GM12878 (cell line): ENCODE measurements around the gene ARHGAP9. TPM values are rescaled to one million over a fixed set of nuclear protein-coding genes. Genes with fewer than 3 reads are reported as not detected.

Experiments
- ATF7 ChIP-seq: fragments of 450-650 bp; IDR thresholded peaks from 2 replicates; pipeline ENCODE4 v1.6.1; 2016; ENCODE audit warnings: low read depth, mild to moderate bottlenecking
- BHLHE40 ChIP-seq, 2 experiments: fragments of 450-650 bp in 1 of 2; IDR thresholded peaks; 2 replicates each; pipeline ENCODE4 v1.6.1; 2011 to 2017; ENCODE audit warnings: low read depth in 2 of 2, borderline replicate concordance in 1 of 2, improper control_type of control experiment in 1 of 2, low read length in 1 of 2, mild to moderate bottlenecking in 1 of 2
- CBX3 ChIP-seq: fragments of 200-600 bp; sonication (generic); IDR thresholded peaks from 2 replicates; pipeline ENCODE4 v1.6.1; 2016; ENCODE audit warnings: low read depth, borderline replicate concordance
- CEBPB ChIP-seq, 2 experiments: fragments of 150-350 bp in 1 of 2; IDR thresholded peaks; 2 replicates each; pipeline ENCODE4 v1.6.1; 2012 to 2014; ENCODE audit warnings: low read depth in 2 of 2, low read length in 2 of 2, borderline replicate concordance in 1 of 2, inconsistent platforms in 1 of 2
- CHD2 ChIP-seq: IDR thresholded peaks from 2 replicates; pipeline ENCODE4 v1.6.1; 2011; ENCODE audit warnings: low read depth, low read length, improper control_type of control experiment, borderline replicate concordance
- CREB1 ChIP-seq: IDR thresholded peaks from 2 replicates; pipeline ENCODE4 v1.6.1; 2012; ENCODE audit warnings: low read depth, mild to moderate bottlenecking, inconsistent platforms
- CREM ChIP-seq: IDR thresholded peaks from 2 replicates; pipeline ENCODE4 v1.6.1; 2014; ENCODE audit warnings: antibody characterized with exemption, low read depth
- EP300 ChIP-seq, 2 experiments: fragments of 150-350 bp in 1 of 2; IDR thresholded peaks; 2 replicates each; pipeline ENCODE4 v1.6.1; 2011 to 2012; ENCODE audit warnings: low read depth in 2 of 2, low read length in 2 of 2, borderline replicate concordance in 1 of 2, improper control_type of control experiment in 1 of 2, inconsistent platforms in 1 of 2; ENCODE audit not compliant: control insufficient read depth in 1 of 2
- FOS ChIP-seq: IDR thresholded peaks from 3 replicates; pipeline ENCODE4 v1.6.1; 2011; ENCODE audit warnings: borderline replicate concordance; ENCODE audit not compliant: insufficient read length; ENCODE audit errors: extremely low read depth
- HDGF ChIP-seq: fragments of 450-650 bp; IDR thresholded peaks from 2 replicates; pipeline ENCODE4 v1.6.1; 2016; ENCODE audit warnings: antibody characterized with exemption
- IRF4 ChIP-seq: IDR thresholded peaks from 2 replicates; pipeline ENCODE4 v1.6.1; 2011; ENCODE audit warnings: low read depth, low read length
- JUND ChIP-seq: IDR thresholded peaks from 2 replicates; pipeline ENCODE4 v1.6.1; 2012; ENCODE audit warnings: low read depth, mild to moderate bottlenecking, low read length, improper control_type of control experiment, moderate library complexity
- POLR2AphosphoS5 ChIP-seq: IDR thresholded peaks from 2 replicates; pipeline ENCODE4 v1.6.1; 2011; ENCODE audit warnings: mild to moderate bottlenecking, low read length, inconsistent platforms
- RB1 ChIP-seq: fragments of 450-650 bp; formaldehyde crosslinking; IDR thresholded peaks from 2 replicates; pipeline ENCODE4 v1.6.1; 2017; ENCODE audit warnings: mild to moderate bottlenecking, borderline replicate concordance
- RUNX3 ChIP-seq: IDR thresholded peaks from 2 replicates; pipeline ENCODE4 v1.6.1; 2012; ENCODE audit warnings: low read length, inconsistent platforms
- SP1 ChIP-seq: IDR thresholded peaks from one replicate; pipeline ENCODE4 v1.6.1; 2011; ENCODE audit warnings: low read depth, low read length
- SPI1 ChIP-seq: IDR thresholded peaks from 2 replicates; pipeline ENCODE4 v1.6.1; 2011; ENCODE audit warnings: low read depth, mild to moderate bottlenecking, low read length, moderate library complexity, borderline replicate concordance; ENCODE audit not compliant: insufficient read depth
- SREBF1 ChIP-seq: IDR thresholded peaks from 2 replicates; pipeline ENCODE4 v1.6.1; 2012; ENCODE audit warnings: mild to moderate bottlenecking, low read length
- TCF7 ChIP-seq: IDR thresholded peaks from 2 replicates; pipeline ENCODE4 v1.6.1; 2014; ENCODE audit warnings: antibody characterized with exemption, borderline replicate concordance
- ZNF207 ChIP-seq: fragments of 450-650 bp; IDR thresholded peaks from 2 replicates; pipeline ENCODE4 v1.6.1; 2014; ENCODE audit warnings: antibody characterized with exemption, mild to moderate bottlenecking, borderline replicate concordance
- polyA plus RNA-seq, 11 experiments: library from polyadenylated mRNA; depleted of rRNA in 4 of 11; unstranded in 6 of 11; stranded (reverse) in 5 of 11; fragments of >200 nt; fragmentation: Nextera tagmentation in 4 of 11; fragmentation: Illumina TruSeq in 1 of 11; extraction: Ambion mirVana in 4 of 11; extraction: Trizol in 1 of 11; gene quantifications; 1 replicate in 1 of 11; 2 replicates in 10 of 11; pipeline versions ENCODE4 v1.2.1 to v1.2.3, GENCODE V29; 2011 to 2016; ENCODE audit warnings: inconsistent platforms in 2 of 11, missing spikeins in 2 of 11, low read depth in 1 of 11
- total RNA-seq, 4 experiments: library from RNA; depleted of rRNA in 3 of 4; stranded (reverse); fragments of >200 nt in 3 of 4; fragmentation: Illumina TruSeq in 1 of 4; extraction: Trizol in 1 of 4; gene quantifications; 2 replicates each; pipeline versions ENCODE4 v1.2.1 to v1.2.3, GENCODE V29; 2013 to 2021
- TF ChIP-seq, protein P1 (sequence below): fragments of 450-650 bp; conservative IDR thresholded peaks from 2 replicates; pipeline ENCODE4 v1.6.1; 2017; ENCODE audit warnings: mild to moderate bottlenecking, moderate library complexity
- TF ChIP-seq, protein P2 (sequence below): IDR thresholded peaks from 2 replicates; pipeline ENCODE4 v1.6.1; 2011; ENCODE audit warnings: borderline replicate concordance, low read depth, mild to moderate bottlenecking, moderate library complexity, low read length; ENCODE audit not compliant: insufficient read depth, poor library complexity, severe bottlenecking
- TF ChIP-seq, protein P3 (sequence below): IDR thresholded peaks from 2 replicates; pipeline ENCODE4 v1.6.1; 2011; ENCODE audit warnings: borderline replicate concordance, low read depth, mild to moderate bottlenecking, moderate library complexity, mixed read lengths, low read length; ENCODE audit not compliant: insufficient read depth; ENCODE audit errors: extremely low read length
- TF ChIP-seq, protein P4 (sequence below): fragments of 450-650 bp; IDR thresholded peaks from 2 replicates; pipeline ENCODE4 v1.6.1; 2016; ENCODE audit warnings: mild to moderate bottlenecking

ARHGAP9 gene
- total and polyA plus RNA-seq, 10 of the 15 experiments (the other 5 are each of a cell fraction or from before 2014, with no cell fraction given) = 19.5 to 102 (median 76.8) TPM

DNA sequence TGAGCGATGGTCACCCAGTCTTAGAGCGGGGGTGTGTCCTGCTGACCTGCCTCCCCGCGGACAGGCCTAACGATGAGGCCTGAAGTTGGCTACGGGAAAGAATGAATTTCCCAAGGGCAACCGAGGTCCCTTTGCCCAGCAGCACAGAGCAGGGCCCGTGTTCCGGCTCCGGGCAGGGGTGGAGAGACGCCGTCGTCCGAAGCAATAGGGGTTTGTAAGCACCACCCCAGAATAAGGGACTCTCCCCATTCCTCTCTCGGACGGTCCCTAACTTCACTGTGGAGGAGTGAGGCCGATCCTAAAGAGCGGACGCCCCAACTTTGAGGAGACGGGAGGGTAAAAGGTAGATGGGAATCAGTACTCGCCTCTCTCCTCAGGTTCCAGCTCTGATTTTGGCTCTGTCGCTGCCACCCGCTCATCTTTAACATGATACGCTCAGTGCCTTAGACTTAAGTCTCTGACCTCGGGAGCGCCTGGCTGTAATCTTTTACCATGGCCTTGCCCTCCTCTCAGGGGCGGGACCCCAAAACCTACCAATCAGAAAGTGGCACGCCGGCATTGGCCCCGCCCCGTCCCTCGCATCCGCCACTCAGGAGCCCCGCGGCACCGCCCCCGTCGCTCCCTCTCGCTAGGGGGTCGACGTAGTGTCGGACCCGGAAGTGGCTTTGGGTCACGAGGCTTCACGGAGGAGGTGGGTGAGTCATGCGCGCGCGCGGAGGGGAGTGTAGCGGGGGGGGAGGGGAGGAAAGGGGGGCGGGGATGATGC, 40.6 kb upstream of the ARHGAP9 start, which contains the start of gene DDIT3 (continued):
- peak; percentile 81 for TF ChIP-seq CHD2
- TF ChIP-seq EP300 (IDR thresholded peaks at IDR 0.05; ENCODE audit: borderline replicate concordance in 1 of 2, control insufficient read depth in 1 of 2, low read depth in 2 of 2, low read length in 2 of 2) = peak in 1 of 2 experiments; percentile 58; a peak in 1 of 4 replicates
- peak; percentile 84 for TF ChIP-seq RB1
- TF ChIP-seq ZNF207 = 0 out of 2 replicates have a peak, but pooled peaks have one; percentile 44
- TF ChIP-seq, protein P1, sequence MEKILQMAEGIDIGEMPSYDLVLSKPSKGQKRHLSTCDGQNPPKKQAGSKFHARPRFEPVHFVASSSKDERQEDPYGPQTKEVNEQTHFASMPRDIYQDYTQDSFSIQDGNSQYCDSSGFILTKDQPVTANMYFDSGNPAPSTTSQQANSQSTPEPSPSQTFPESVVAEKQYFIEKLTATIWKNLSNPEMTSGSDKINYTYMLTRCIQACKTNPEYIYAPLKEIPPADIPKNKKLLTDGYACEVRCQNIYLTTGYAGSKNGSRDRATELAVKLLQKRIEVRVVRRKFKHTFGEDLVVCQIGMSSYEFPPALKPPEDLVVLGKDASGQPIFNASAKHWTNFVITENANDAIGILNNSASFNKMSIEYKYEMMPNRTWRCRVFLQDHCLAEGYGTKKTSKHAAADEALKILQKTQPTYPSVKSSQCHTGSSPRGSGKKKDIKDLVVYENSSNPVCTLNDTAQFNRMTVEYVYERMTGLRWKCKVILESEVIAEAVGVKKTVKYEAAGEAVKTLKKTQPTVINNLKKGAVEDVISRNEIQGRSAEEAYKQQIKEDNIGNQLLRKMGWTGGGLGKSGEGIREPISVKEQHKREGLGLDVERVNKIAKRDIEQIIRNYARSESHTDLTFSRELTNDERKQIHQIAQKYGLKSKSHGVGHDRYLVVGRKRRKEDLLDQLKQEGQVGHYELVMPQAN = peak; percentile 82
- peak; percentile 67; the same call in 1 of the 2 replicates for TF ChIP-seq CREM
- peak; percentile 85 for TF ChIP-seq SP1
- 0 out of 2 replicates have a peak, but pooled peaks have one; percentile 26 for TF ChIP-seq HDGF
- TF ChIP-seq JUND = peak; percentile 57; the same call in 1 of the 2 replicates
- TF ChIP-seq, protein P2, sequence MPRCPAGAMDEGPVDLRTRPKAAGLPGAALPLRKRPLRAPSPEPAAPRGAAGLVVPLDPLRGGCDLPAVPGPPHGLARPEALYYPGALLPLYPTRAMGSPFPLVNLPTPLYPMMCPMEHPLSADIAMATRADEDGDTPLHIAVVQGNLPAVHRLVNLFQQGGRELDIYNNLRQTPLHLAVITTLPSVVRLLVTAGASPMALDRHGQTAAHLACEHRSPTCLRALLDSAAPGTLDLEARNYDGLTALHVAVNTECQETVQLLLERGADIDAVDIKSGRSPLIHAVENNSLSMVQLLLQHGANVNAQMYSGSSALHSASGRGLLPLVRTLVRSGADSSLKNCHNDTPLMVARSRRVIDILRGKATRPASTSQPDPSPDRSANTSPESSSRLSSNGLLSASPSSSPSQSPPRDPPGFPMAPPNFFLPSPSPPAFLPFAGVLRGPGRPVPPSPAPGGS = peak; percentile 44
- peak; percentile 57 for TF ChIP-seq ATF7
- TF ChIP-seq CEBPB (IDR thresholded peaks at IDR 0.05; ENCODE audit: borderline replicate concordance in 1 of 2, low read depth in 2 of 2, low read length in 2 of 2) = no peak
- TF ChIP-seq POLR2AphosphoS5 = peak; percentile 100
- no peak for TF ChIP-seq SREBF1
- TF ChIP-seq BHLHE40 (IDR thresholded peaks at IDR 0.05; ENCODE audit: borderline replicate concordance in 1 of 2, low read depth in 2 of 2, low read length in 1 of 2) = peak; percentile 64 to 85; a peak in 3 of 4 replicates
- TF ChIP-seq CREB1 = peak; percentile 83
- TF ChIP-seq CBX3 = no peak
- no peak for TF ChIP-seq TCF7
- TF ChIP-seq SPI1 = no peak; the same call in 1 of the 2 replicates
- TF ChIP-seq, protein P3, sequence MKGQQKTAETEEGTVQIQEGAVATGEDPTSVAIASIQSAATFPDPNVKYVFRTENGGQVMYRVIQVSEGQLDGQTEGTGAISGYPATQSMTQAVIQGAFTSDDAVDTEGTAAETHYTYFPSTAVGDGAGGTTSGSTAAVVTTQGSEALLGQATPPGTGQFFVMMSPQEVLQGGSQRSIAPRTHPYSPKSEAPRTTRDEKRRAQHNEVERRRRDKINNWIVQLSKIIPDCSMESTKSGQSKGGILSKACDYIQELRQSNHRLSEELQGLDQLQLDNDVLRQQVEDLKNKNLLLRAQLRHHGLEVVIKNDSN = peak; percentile 85
- TF ChIP-seq, protein P4, sequence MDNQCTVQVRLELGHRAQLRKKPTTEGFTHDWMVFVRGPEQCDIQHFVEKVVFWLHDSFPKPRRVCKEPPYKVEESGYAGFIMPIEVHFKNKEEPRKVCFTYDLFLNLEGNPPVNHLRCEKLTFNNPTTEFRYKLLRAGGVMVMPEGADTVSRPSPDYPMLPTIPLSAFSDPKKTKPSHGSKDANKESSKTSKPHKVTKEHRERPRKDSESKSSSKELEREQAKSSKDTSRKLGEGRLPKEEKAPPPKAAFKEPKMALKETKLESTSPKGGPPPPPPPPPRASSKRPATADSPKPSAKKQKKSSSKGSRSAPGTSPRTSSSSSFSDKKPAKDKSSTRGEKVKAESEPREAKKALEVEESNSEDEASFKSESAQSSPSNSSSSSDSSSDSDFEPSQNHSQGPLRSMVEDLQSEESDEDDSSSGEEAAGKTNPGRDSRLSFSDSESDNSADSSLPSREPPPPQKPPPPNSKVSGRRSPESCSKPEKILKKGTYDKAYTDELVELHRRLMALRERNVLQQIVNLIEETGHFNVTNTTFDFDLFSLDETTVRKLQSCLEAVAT = peak; percentile 90
- TF ChIP-seq IRF4 = 0 out of 2 replicates have a peak, but pooled peaks have one; percentile 25
- TF ChIP-seq RUNX3 = peak; percentile 55; the same call in 1 of the 2 replicates
- peak; percentile 28 for TF ChIP-seq FOS
